Urinary bladder (tissue), 4 donors: ENCODE results near the gene NPAS3. TPM values are rescaled to one million over a fixed set of nuclear protein-coding genes. Genes with fewer than 3 reads are reported as not detected.

Source experiments
- DNase-seq: peaks from one replicate; pipeline ENCODE4 v3.0.0-alpha.2; 2015; ENCODE audit errors: extremely low spot score
- H3K27ac ChIP-seq: one replicate; pipeline ENCODE4 v1.5.1; 2013; ENCODE audit warnings: low read depth, mild to moderate bottlenecking, moderate library complexity
- H3K36me3 ChIP-seq: one replicate; pipeline ENCODE4 v1.6.1; 2013; ENCODE audit warnings: mild to moderate bottlenecking, moderate library complexity; ENCODE audit not compliant: insufficient read depth
- H3K4me1 ChIP-seq: one replicate; pipeline ENCODE4 v1.6.1; 2013; ENCODE audit warnings: mild to moderate bottlenecking, moderate library complexity; ENCODE audit not compliant: insufficient read depth
- H3K4me3 ChIP-seq: one replicate; pipeline ENCODE4 v1.5.1; 2013; ENCODE audit warnings: low read depth, low read length
- WGBS: extraction: QIAGEN DNeasy Blood & Tissue Kit; methylation state at CpG from one replicate; pipeline ENCODE4 v1.1.7; 2013; 5-methylcytosine and 5-hydroxymethylcytosine counted together
- polyA plus RNA-seq: library from polyadenylated mRNA; stranded (reverse); fragments of 200-250 nt; gene quantifications from one replicate; pipeline ENCODE4 v1.2.3, GENCODE V29; 2013
- total RNA-seq: library from RNA; depleted of rRNA; stranded (reverse); fragments of >200 nt; gene quantifications from one replicate; pipeline ENCODE4 v1.2.3, GENCODE V29; 2014
- donor health status: healthy with polysubstance abuse.
- donor health status: healthy.

The NPAS3 gene
- total and polyA plus RNA-seq, 2 donors, result 1.0 to 7.1 TPM

DNA sequence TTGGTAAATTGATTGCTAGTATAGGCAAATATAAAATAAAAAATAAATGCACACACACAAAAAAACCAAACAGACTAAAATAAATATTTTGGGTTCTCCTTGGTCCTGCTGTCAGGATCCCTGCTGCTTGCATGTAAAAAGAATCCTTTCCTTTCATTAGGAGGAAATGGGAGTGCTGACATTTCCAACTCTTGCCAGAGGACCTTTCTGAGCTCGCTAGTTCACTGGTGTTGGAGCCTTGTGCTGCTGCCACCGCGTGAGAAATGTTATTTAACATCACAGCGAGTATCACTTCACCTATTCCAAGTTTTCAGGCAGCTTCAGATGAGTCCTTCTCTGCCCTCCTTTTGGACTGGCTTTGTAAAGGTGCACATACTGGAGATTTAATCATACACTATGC is 358.9 kb downstream of the NPAS3 start:
- H3K4me3 ChIP-seq, result no peak overlapping the region
- no peak overlapping the region for H3K27ac ChIP-seq
- no peaks in the 10 kb centered on the region for H3K36me3 ChIP-seq
- WGBS, result 49% methylated on average over 4 of the region's 4 CpGs
- DNase-seq, result no peak
- H3K4me1 ChIP-seq, result no peaks in the 10 kb centered on the region

DNA sequence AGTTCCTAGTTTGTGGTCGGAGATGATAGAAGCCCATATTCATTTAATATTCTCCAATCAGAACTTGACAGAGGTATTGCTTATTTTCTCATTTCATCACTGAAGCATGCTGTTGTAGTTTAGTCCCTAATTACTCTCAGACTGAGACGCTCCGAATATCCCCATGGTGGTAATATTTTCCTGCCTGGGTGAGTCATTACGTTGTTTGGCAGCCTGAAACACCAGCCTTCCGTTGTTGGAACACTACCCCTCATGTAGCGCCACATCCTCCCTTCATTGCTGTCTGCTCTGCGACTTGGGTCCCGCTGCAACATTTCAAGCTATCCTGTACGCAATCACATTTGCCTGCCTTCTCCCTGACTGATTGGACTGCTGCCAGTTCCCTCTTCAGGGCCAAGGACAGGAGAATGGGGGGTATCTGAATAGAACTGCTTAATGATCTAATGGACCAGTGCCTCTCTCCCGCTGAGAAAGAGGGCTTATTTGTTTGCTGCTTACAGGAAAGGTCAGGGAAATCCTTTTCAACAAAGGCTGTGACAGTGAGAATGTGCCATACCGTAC is 369.1 kb downstream of the NPAS3 start:
- Histone ChIP-seq H3K4me1 (no peaks in the 10 kb centered on the region), H3K4me3 (no peak overlapping the region), H3K27ac (no peak overlapping the region), H3K36me3 (no peaks in the 10 kb centered on the region)
- no peak for DNase-seq
- WGBS, result 74% methylated on average over 11 of the region's 11 CpGs

DNA sequence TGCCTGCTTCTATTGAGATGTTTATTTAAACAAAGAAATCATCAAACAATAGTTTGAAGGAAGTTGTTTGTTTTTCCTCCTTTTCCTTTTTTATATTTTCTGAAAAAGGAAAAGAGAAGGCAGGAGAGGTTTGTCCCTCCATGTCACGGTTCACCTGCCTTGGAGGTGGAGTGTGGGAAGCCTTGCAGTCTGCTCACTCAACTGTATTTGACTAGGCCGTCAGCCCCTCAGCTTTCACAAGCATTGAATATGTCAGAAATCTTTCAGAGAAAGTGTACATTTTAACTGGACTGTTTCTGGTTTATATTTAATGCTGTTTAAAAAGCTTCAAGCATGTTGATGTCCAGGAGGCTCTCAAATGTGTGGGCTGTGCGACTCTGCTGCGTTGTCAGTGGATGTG is 370.4 kb downstream of the NPAS3 start:
- H3K4me1 ChIP-seq, result no peaks in the 10 kb centered on the region
- 90% methylated on average over 4 of the region's 4 CpGs for WGBS
- H3K4me3 ChIP-seq, result no peak overlapping the region
- H3K27ac ChIP-seq, result no peak overlapping the region
- no peaks in the 10 kb centered on the region for H3K36me3 ChIP-seq
- DNase-seq, result no peak

DNA sequence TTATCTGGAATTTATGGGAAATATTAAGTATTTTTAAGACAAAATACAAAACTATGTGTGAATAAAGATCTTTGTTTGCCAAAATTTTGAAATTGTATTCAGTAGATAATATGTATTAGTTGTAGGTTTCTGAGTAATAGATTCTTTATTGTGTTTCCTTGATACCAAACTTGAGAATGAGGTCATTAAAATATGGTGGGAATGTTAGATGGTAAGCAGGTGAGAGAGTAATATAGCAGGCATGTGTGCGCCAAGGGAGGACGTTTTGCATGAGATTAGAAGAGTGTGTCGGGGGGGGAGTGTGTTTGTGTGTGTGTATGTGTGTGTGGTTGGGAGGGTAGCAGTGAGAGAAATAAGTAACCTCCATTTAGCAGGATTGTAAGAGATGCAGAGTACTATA is 376.5 kb downstream of the NPAS3 start:
- no peak for DNase-seq
- Histone ChIP-seq H3K36me3 (no peaks in the 10 kb centered on the region), H3K27ac (no peak overlapping the region), H3K4me1 (no peaks in the 10 kb centered on the region), H3K4me3 (no peak overlapping the region)
- WGBS, result 91% methylated on average over 3 of the region's 3 CpGs

DNA sequence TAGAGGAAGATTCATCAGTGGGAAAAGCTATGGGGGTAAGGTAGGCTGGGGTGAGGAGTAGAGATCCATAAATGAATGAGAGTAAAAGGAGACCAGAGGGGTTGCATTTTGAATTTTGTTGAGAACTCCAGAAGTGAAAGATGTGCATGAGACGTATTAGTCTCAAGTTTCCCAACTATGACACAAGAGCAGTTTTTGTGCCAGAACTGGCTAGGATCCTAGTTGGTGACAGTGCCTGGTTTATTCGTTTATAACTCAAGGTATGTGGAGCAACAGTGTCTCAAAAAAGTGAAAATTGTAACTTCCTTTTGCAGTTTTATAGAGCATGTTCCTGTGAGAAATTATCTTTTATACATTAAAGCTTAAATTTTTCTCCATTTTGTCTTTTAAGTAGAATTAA is 377.0 kb downstream of the NPAS3 start:
- Histone ChIP-seq H3K4me3 (no peak overlapping the region), H3K4me1 (no peaks in the 10 kb centered on the region), H3K27ac (no peak overlapping the region), H3K36me3 (no peaks in the 10 kb centered on the region)
- WGBS, result 72% methylated on average over 2 of the region's 2 CpGs
- no peak for DNase-seq

DNA sequence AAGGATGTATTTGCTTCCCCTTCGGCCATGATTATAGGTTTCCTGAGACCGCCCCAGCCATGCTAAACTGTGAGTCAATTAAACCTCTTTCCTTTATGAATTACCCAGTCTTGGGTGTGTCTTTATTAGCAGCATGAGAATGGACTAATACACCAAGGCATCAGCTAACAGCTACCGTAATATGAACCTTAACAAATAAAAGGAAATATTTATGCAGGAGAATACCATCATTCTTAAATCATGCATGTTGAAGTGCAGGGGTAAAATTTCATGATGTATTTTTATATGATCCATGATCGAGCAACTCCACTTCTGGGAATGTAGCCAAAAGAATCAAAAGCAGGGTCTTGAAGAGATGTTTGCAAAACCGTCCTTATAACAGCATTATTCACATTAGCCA is 379.0 kb downstream of the NPAS3 start:
- Histone ChIP-seq H3K36me3 (no peaks in the 10 kb centered on the region), H3K27ac (no peak overlapping the region), H3K4me3 (no peak overlapping the region), H3K4me1 (no peaks in the 10 kb centered on the region)
- DNase-seq, result no peak
- WGBS, result 75% methylated on average over 5 of the region's 5 CpGs

DNA sequence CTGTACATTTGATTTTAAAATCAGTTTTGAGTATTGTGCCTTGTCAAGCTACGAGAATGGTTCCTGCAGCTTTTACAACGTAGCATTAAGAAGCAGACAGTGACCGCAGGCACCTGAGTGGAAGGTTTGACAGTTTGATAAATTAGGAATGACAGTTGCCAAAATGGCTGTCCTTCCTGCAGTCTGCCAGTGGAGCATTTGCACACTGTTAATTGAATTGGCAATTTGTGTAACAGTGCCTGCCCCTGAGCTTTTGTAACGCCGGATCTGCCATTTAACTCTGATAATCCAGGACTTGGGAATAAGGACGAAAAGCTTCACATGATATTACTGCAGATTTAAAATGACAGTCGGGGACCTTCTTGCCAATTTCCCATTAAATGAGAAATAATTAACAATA is 385.3 kb downstream of the NPAS3 start:
- no peaks in the 10 kb centered on the region for H3K36me3 ChIP-seq
- WGBS, result 90% methylated on average over 7 of the region's 7 CpGs
- no peak for DNase-seq
- H3K27ac ChIP-seq, result no peak overlapping the region
- no peak overlapping the region for H3K4me3 ChIP-seq
- no peaks in the 10 kb centered on the region for H3K4me1 ChIP-seq

DNA sequence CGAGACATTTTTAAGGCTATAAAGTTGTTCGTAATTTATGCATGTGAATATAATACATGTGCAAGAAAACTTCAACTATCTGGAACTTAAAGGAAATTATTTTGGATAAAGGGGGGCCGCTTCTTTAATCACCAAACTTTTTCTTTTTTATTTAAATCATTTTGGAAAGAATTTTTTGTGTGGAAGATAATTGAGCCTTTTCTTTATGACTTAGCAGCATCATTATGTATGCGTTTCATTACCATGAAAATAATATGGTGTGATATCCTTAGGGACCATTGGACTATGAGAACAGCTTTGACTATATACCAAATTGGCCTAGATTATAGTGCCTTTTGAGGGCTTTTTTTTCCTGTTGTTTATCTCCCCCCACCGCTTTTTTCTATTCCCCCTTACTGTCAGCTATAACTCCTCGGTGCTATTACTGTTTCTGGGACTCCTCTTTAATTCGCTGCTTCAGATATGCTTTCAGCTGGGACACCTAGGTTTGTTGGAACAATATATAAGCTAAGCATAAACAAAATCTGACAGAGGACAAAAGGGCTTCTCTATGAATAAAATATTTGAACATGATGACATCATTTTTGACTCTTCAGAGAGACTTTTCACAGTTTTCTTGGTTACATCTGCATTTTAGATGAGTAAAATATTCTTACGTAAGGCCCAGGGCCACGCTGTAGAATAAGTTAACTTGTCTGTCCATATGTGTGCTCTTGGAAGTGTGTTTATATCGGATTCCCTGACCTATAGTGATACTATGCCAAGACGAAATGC is 392.7 kb downstream of the NPAS3 start:
- Histone ChIP-seq H3K27ac (no peak overlapping the region), H3K36me3 (no peaks in the 10 kb centered on the region), H3K4me3 (no peak overlapping the region), H3K4me1 (no peaks in the 10 kb centered on the region)
- WGBS, result 91% methylated on average over 11 of the region's 11 CpGs
- no peak for DNase-seq

DNA sequence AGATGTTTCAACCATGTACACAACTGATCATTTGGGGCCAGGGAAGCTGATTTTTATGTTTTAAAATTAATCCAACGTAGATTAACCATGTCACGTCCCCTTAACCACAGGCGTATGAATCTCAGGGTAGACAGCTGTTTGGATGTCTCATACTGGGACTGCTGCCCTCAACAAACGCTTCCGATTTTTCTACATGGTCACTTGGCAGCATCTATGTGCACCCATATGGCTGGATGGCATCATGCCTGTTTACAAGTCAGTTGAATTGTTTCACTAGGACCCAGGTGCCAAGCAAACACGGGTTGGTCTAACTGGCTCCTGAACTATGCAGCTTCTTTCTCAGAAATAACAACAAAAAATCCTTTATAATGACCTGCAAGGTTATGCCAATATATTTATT is 393.8 kb downstream of the NPAS3 start:
- H3K4me1 ChIP-seq, result no peaks in the 10 kb centered on the region
- no peak overlapping the region for H3K4me3 ChIP-seq
- no peak for DNase-seq
- WGBS, result 75% methylated on average over 6 of the region's 6 CpGs
- no peaks in the 10 kb centered on the region for H3K36me3 ChIP-seq
- H3K27ac ChIP-seq, result no peak overlapping the region

DNA sequence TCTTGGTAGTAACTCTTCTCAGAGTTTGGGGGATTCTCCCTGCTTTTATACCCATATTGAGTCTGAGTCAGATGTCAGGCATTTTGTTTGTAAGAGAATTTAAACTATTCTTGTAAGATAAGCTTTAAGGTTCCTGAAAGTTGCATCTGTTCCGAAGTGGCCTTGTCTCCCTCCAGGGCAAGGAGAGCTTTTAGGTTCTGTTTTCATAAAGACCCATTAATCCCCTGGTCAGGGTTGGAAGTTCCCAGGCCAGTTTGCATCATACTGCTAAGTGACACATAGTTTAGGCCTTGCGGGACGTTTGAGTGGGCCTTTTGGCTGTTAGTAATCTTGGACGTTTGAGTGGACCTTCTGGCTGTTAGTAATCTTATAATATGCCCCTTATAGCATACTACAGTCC is 396.7 kb downstream of the NPAS3 start:
- Histone ChIP-seq H3K36me3 (no peaks in the 10 kb centered on the region), H3K27ac (no peak overlapping the region), H3K4me3 (no peak overlapping the region), H3K4me1 (no peaks in the 10 kb centered on the region)
- DNase-seq, result no peak
- WGBS, result 50% methylated on average over 4 of the region's 4 CpGs

DNA sequence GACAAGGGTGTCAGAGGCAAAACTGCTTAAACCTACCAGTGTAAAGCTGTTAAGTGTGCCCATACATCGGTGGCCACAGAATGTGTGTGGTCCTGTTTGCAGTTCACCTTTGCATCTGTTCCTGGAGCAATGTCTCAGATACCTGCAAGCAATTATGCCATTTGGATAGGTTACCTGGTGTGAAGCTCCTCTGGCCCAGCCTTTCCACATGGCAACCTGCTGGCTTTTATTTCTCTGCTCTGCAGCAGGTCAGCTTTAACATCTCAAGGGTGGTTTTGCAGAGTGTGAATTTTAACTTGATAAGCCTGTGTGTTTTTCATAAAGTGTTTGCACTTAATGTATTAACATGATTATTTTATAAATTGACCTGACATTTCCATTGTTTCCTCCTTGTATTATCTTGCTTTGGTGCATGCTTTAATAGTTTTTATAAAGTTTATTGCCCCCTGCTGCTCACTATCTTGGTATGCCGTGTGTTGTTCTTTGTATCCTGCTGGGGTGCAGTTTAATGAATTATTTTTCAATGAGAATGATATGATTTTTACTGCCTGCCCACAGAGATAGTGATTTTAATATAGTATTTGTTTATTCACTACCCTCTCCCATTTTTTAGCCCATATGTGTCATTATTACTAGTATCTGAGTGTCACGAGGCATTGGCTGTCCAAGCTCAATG is 403.8 kb downstream of the NPAS3 start:
- WGBS, result 74% methylated on average over 3 of the region's 3 CpGs
- no peaks in the 10 kb centered on the region for H3K4me1 ChIP-seq
- H3K4me3 ChIP-seq, result no peak overlapping the region
- no peak overlapping the region for H3K27ac ChIP-seq
- DNase-seq, result no peak
- no peaks in the 10 kb centered on the region for H3K36me3 ChIP-seq

DNA sequence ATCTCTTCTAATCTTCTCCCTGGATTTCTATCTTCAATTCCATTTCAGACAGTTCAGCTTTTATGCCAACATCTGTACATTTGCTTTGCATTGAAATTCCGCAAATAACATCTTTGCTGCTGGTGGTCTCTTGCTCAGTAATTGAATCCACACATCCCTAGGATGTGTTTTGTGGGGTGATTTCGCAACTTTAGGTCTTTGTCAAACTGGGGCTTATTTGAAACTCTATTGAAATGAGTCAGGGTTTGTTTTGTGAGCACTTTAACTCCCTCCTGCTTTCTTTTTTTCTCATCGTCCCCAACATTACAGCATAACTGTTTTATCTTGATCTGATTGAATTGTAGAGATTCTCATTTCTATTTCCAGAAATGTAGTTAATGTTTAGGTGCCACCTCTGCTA is 404.3 kb downstream of the NPAS3 start:
- no peak overlapping the region for H3K4me3 ChIP-seq
- H3K27ac ChIP-seq, result no peak overlapping the region
- WGBS, result 69% methylated on average over 3 of the region's 3 CpGs
- H3K4me1 ChIP-seq, result no peaks in the 10 kb centered on the region
- no peak for DNase-seq
- H3K36me3 ChIP-seq, result no peaks in the 10 kb centered on the region

DNA sequence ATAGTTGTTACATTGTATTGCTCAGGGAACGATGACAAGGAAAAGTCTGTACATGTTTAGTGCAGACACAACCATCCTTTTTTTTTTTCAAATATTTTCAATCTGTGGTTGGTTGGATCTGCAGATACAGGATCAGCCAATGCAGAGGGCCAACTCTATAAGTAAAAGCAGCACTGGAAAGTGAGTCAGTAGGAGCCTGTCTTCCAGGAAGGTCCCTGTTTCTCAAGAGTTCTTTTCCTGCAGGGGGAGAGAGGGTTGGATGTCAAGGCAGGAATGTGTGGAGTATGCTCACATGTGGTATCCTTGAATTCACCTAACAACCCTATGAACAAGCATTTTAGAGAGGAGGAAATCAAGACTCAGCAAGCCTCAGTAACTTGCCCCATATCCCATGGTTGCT is 409.1 kb downstream of the NPAS3 start:
- DNase-seq, result no peak
- Histone ChIP-seq H3K36me3 (no peaks in the 10 kb centered on the region), H3K27ac (no peak overlapping the region), H3K4me3 (no peak overlapping the region), H3K4me1 (no peaks in the 10 kb centered on the region)
- whole genome bisulfite sequencing, result 88% methylated on average over 1 of the region's 1 CpG

DNA sequence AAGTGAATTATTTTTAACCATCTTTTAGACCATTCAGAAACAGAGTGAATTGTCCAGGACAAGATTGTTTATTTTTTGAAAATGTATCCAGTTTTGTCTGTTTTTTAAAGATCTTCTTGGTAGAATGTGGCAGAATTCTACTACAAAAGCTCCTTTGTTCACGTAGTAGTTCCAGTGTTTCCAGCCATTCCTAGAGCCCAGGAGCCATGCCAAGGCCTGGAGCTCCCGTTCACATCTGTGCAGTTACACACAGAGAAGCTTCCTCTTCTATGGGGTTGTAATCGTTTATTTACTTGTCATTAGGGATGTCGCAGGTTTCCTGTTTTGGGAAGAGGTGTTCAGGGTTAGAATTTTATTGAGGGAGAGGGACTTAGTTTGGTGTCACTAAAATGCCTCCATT is 409.8 kb downstream of the NPAS3 start:
- 71% methylated on average over 4 of the region's 4 CpGs for WGBS
- DNase-seq, result no peak
- Histone ChIP-seq H3K4me3 (no peak overlapping the region), H3K36me3 (no peaks in the 10 kb centered on the region), H3K27ac (no peak overlapping the region), H3K4me1 (no peaks in the 10 kb centered on the region)
